Measurements from ENCODE around the gene NFYA.

GRCh38 chr6:41083072-41083471, 10.3 kb downstream of the NFYA start:
- no peak for TF ChIP-seq CTCF (IDR thresholded peaks at IDR 0.05)
- TF ChIP-seq POLR2A (IDR thresholded peaks at IDR 0.05) = no peak
